GM23338 (cell line): ENCODE results near the gene MARCHF3. TPM values are rescaled to one million over a fixed set of nuclear protein-coding genes. Genes with fewer than 3 reads are reported as not detected.

Experiments used
- ATAC-seq: fragments of 200-7000 bp; cut with Tn5 transposase; 3 replicates; pipeline ENCODE4 v1.9.1; 2020
- DNase-seq: peaks from one replicate; pipeline ENCODE4 v3.0.0-alpha.2; 2015; ENCODE audit warnings: low spot score
- H2AFZ ChIP-seq: fragments of 200-600 bp; sonication (generic); 2 replicates; pipeline ENCODE4 v1.8.0; 2016; ENCODE audit warnings: antibody characterized with exemption, mild to moderate bottlenecking, moderate library complexity
- H3F3A ChIP-seq: fragments of 200-600 bp; sonication (generic); replicated peaks from 2 replicates; pipeline ENCODE4 v1.8.0; 2017; ENCODE audit warnings: antibody characterized with exemption, mixed run types, low read depth
- H3K27ac ChIP-seq: fragments of 200-600 bp; sonication (generic); 2 replicates; pipeline ENCODE4 v1.6.1; 2016; ENCODE audit warnings: low read depth
- H3K27me3 ChIP-seq: fragments of 200-600 bp; sonication (generic); 2 replicates; pipeline ENCODE4 v1.8.0; 2016; ENCODE audit warnings: mild to moderate bottlenecking, mixed run types, moderate library complexity; ENCODE audit not compliant: insufficient read depth
- H3K36me3 ChIP-seq: fragments of 200-600 bp; sonication (generic); 2 replicates; pipeline ENCODE4 v1.8.0; 2016; ENCODE audit warnings: mild to moderate bottlenecking; ENCODE audit not compliant: insufficient read depth
- H3K4me1 ChIP-seq: fragments of 200-600 bp; sonication (generic); 2 replicates; pipeline ENCODE4 v1.8.0; 2016; ENCODE audit warnings: mild to moderate bottlenecking, moderate library complexity; ENCODE audit not compliant: insufficient read depth
- H3K4me2 ChIP-seq: fragments of 200-600 bp; sonication (generic); 2 replicates; pipeline ENCODE4 v1.7.1; 2017; ENCODE audit warnings: mixed run types
- H3K4me3 ChIP-seq: fragments of 200-600 bp; sonication (generic); 2 replicates; pipeline ENCODE4 v1.6.1; 2016; ENCODE audit warnings: mixed run types
- H3K79me2 ChIP-seq: fragments of 200-600 bp; sonication (generic); replicated peaks from 2 replicates; pipeline ENCODE4 v1.8.0; 2017; ENCODE audit warnings: mild to moderate bottlenecking; ENCODE audit not compliant: insufficient read depth
- H3K9me2 ChIP-seq: fragments of 200-600 bp; sonication (generic); 2 replicates; pipeline ENCODE4 v1.8.0; 2017; ENCODE audit not compliant: insufficient read depth
- H4K20me1 ChIP-seq: fragments of 200-600 bp; sonication (generic); replicated peaks from 2 replicates; pipeline ENCODE4 v1.8.0; 2017; ENCODE audit warnings: mild to moderate bottlenecking; ENCODE audit not compliant: insufficient read depth
- H3K27ac Mint-ChIP-seq: 2 replicates; pipeline ENCODE4 v1.8.0; 2020; ENCODE audit warnings: inconsistent platforms, mild to moderate bottlenecking, moderate library complexity, mixed read lengths
- H3K27me3 Mint-ChIP-seq: 3 replicates; pipeline ENCODE4 v1.8.0; 2022; ENCODE audit warnings: low read depth, mild to moderate bottlenecking, moderate library complexity, mixed read lengths, inconsistent platforms; ENCODE audit not compliant: insufficient read depth, poor library complexity
- H3K36me3 Mint-ChIP-seq: 3 replicates; pipeline ENCODE4 v1.8.0; 2021; ENCODE audit warnings: low read depth, mild to moderate bottlenecking, inconsistent platforms, moderate library complexity, mixed read lengths
- H3K4me1 Mint-ChIP-seq: 3 replicates; pipeline ENCODE4 v1.8.0; 2020; ENCODE audit warnings: mild to moderate bottlenecking, inconsistent platforms, mixed read lengths
- H3K4me3 Mint-ChIP-seq: 3 replicates; pipeline ENCODE4 v1.8.0; 2021; ENCODE audit warnings: moderate library complexity, mild to moderate bottlenecking, inconsistent platforms, mixed read lengths
- H3K9me3 Mint-ChIP-seq: 3 replicates; pipeline ENCODE4 v1.8.0; 2020; ENCODE audit warnings: moderate library complexity, mild to moderate bottlenecking, inconsistent platforms, mixed read lengths
- CREB1 ChIP-seq: fragments of 250-450 bp; sonication (Bioruptor Pico); IDR thresholded peaks from 2 replicates; pipeline ENCODE4 v1.5.0; 2020; ENCODE audit warnings: low read depth, mild to moderate bottlenecking, moderate library complexity
- EZH2 ChIP-seq: fragments of 200-600 bp; sonication (generic); IDR thresholded peaks from one replicate; pipeline ENCODE4 v1.8.0; 2017; ENCODE audit warnings: antibody characterized with exemption, mild to moderate bottlenecking, low read depth; ENCODE audit not compliant: unreplicated experiment
- EZH2phosphoT487 ChIP-seq: fragments of 200-600 bp; sonication (generic); IDR thresholded peaks from one replicate; pipeline ENCODE4 v1.8.1; 2018; ENCODE audit warnings: antibody characterized with exemption; ENCODE audit not compliant: unreplicated experiment
- JUNB ChIP-seq: IDR thresholded peaks from one replicate; pipeline ENCODE4 v1.6.1; 2016; ENCODE audit warnings: antibody characterized with exemption; ENCODE audit not compliant: unreplicated experiment
- NANOG ChIP-seq: IDR thresholded peaks from 2 replicates; pipeline ENCODE4 v1.6.1; 2016; ENCODE audit warnings: antibody characterized with exemption, borderline replicate concordance
- POLR2AphosphoS5 ChIP-seq: IDR thresholded peaks from 2 replicates; pipeline ENCODE4 v1.6.1; 2016; ENCODE audit warnings: antibody characterized with exemption, low read depth
- STAT1 ChIP-seq: IDR thresholded peaks from one replicate; pipeline ENCODE4 v1.6.1; 2016; ENCODE audit warnings: antibody characterized with exemption; ENCODE audit not compliant: unreplicated experiment
- ZNF114 ChIP-seq: fragments of 250-450 bp; sonication (Bioruptor Pico); IDR thresholded peaks from 2 replicates; pipeline ENCODE4 v1.5.0; 2020; ENCODE audit warnings: mild to moderate bottlenecking, moderate library complexity
- ZNF331 ChIP-seq: fragments of 250-450 bp; sonication (Bioruptor Pico); IDR thresholded peaks from 2 replicates; pipeline ENCODE4 v1.5.0; 2020; ENCODE audit warnings: low read depth, mild to moderate bottlenecking, moderate library complexity
- polyA plus RNA-seq: library from polyadenylated mRNA; unstranded; fragments of >200 nt; fragmentation: Nextera tagmentation; extraction: Ambion mirVana; gene quantifications from 2 replicates; pipeline ENCODE4 v1.2.1, GENCODE V29; 2016
- total RNA-seq: library from RNA; depleted of rRNA; stranded (reverse); fragments of >200 nt; shearing (Covaris generic); gene quantifications from 2 replicates; pipeline ENCODE4 v1.2.3, GENCODE V29; 2014
- TF ChIP-seq, protein P1 (sequence below), 2 experiments: fragments of 200-600 bp in 1 of 2; sonication (generic) in 1 of 2; conservative IDR thresholded peaks; 2 replicates each; pipeline versions ENCODE4 v1.5.1 to v1.6.1; 2016 to 2017; ENCODE audit warnings: antibody characterized with exemption in 2 of 2, low read depth in 2 of 2, mild to moderate bottlenecking in 2 of 2, moderate library complexity in 1 of 2
- TF ChIP-seq, protein P2 (sequence below): fragments of 250-450 bp; sonication (Bioruptor Pico); IDR thresholded peaks from 2 replicates; pipeline ENCODE4 v1.5.0; 2020; ENCODE audit warnings: mild to moderate bottlenecking, moderate library complexity
- TF ChIP-seq, protein P3 (sequence below): IDR thresholded peaks from 2 replicates; pipeline ENCODE4 v1.6.1; 2016; ENCODE audit warnings: antibody characterized with exemption
- TF ChIP-seq, protein P4 (sequence below): IDR thresholded peaks from one replicate; pipeline ENCODE4 v1.6.1; 2018; ENCODE audit warnings: antibody characterized with exemption; ENCODE audit not compliant: unreplicated experiment

MARCHF3 gene
- total and polyA plus RNA-seq, 2 experiments from 2014 or later, result 7.0 to 12.7 TPM

DNA sequence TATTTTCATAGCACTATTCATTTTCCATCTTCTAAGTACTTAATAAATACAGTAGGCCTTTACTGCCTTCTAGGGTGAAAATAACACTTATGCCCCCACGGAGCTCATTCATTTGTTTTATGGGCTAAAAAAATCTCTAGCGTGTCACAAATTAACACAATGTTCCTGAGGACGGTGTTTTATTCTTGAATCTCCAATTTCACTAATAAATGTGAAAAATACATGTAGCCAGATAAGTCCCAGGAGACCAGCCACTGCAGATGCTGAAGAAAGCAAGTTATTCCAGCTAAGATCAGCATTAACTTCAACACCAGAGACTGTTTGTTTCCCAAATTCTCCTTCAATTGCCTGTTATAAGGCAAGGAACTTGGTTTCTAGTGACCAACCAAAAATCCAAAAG lies 102.3 kb downstream of the MARCHF3 start:
- no peak overlapping the region for H3K27ac ChIP-seq
- H3K4me1 Mint-ChIP-seq, result peaks cover 21% of the 10 kb centered on the region
- H2AFZ ChIP-seq, result no peak overlapping the region
- 0 out of 2 replicates have a peak, but pooled peaks cover 3% of the 10 kb centered on the region for H3K36me3 ChIP-seq
- H3K27ac Mint-ChIP-seq, result no peak overlapping the region
- no peaks in the 10 kb centered on the region for H3K9me3 Mint-ChIP-seq
- H3K4me3 Mint-ChIP-seq, result no peak overlapping the region
- H3K4me1 ChIP-seq, result peaks cover 25% of the 10 kb centered on the region
- no peaks in the 10 kb centered on the region for H3K27me3 ChIP-seq
- H3K9me2 ChIP-seq, result peaks cover 6% of the 10 kb centered on the region; the same call in 1 of the 2 replicates
- DNase-seq (no peak), ATAC-seq (no peak)
- no peak overlapping the region for H3K4me3 ChIP-seq
- TF ChIP-seq, protein P1, sequence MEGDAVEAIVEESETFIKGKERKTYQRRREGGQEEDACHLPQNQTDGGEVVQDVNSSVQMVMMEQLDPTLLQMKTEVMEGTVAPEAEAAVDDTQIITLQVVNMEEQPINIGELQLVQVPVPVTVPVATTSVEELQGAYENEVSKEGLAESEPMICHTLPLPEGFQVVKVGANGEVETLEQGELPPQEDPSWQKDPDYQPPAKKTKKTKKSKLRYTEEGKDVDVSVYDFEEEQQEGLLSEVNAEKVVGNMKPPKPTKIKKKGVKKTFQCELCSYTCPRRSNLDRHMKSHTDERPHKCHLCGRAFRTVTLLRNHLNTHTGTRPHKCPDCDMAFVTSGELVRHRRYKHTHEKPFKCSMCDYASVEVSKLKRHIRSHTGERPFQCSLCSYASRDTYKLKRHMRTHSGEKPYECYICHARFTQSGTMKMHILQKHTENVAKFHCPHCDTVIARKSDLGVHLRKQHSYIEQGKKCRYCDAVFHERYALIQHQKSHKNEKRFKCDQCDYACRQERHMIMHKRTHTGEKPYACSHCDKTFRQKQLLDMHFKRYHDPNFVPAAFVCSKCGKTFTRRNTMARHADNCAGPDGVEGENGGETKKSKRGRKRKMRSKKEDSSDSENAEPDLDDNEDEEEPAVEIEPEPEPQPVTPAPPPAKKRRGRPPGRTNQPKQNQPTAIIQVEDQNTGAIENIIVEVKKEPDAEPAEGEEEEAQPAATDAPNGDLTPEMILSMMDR (conservative IDR thresholded peaks at IDR 0.05; ENCODE audit: low read depth in 2 of 2), result no peak
- TF ChIP-seq EZH2, result no peak
- TF ChIP-seq, protein P2, sequence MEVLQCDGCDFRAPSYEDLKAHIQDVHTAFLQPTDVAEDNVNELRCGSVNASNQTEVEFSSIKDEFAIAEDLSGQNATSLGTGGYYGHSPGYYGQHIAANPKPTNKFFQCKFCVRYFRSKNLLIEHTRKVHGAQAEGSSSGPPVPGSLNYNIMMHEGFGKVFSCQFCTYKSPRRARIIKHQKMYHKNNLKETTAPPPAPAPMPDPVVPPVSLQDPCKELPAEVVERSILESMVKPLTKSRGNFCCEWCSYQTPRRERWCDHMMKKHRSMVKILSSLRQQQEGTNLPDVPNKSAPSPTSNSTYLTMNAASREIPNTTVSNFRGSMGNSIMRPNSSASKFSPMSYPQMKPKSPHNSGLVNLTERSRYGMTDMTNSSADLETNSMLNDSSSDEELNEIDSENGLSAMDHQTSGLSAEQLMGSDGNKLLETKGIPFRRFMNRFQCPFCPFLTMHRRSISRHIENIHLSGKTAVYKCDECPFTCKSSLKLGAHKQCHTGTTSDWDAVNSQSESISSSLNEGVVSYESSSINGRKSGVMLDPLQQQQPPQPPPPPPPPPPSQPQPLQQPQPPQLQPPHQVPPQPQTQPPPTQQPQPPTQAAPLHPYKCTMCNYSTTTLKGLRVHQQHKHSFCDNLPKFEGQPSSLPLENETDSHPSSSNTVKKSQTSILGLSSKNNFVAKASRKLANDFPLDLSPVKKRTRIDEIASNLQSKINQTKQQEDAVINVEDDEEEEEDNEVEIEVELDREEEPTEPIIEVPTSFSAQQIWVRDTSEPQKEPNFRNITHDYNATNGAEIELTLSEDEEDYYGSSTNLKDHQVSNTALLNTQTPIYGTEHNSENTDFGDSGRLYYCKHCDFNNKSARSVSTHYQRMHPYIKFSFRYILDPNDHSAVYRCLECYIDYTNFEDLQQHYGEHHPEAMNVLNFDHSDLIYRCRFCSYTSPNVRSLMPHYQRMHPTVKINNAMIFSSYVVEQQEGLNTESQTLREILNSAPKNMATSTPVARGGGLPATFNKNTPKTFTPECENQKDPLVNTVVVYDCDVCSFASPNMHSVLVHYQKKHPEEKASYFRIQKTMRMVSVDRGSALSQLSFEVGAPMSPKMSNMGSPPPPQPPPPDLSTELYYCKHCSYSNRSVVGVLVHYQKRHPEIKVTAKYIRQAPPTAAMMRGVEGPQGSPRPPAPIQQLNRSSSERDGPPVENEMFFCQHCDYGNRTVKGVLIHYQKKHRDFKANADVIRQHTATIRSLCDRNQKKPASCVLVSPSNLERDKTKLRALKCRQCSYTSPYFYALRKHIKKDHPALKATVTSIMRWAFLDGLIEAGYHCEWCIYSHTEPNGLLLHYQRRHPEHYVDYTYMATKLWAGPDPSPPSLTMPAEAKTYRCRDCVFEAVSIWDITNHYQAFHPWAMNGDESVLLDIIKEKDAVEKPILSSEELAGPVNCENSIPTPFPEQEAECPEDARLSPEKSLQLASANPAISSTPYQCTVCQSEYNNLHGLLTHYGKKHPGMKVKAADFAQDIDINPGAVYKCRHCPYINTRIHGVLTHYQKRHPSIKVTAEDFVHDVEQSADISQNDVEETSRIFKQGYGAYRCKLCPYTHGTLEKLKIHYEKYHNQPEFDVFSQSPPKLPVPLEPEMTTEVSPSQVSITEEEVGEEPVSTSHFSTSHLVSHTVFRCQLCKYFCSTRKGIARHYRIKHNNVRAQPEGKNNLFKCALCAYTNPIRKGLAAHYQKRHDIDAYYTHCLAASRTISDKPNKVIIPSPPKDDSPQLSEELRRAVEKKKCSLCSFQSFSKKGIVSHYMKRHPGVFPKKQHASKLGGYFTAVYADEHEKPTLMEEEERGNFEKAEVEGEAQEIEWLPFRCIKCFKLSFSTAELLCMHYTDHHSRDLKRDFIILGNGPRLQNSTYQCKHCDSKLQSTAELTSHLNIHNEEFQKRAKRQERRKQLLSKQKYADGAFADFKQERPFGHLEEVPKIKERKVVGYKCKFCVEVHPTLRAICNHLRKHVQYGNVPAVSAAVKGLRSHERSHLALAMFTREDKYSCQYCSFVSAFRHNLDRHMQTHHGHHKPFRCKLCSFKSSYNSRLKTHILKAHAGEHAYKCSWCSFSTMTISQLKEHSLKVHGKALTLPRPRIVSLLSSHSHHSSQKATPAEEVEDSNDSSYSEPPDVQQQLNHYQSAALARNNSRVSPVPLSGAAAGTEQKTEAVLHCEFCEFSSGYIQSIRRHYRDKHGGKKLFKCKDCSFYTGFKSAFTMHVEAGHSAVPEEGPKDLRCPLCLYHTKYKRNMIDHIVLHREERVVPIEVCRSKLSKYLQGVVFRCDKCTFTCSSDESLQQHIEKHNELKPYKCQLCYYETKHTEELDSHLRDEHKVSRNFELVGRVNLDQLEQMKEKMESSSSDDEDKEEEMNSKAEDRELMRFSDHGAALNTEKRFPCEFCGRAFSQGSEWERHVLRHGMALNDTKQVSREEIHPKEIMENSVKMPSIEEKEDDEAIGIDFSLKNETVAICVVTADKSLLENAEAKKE (CRISPR knock-in tag), result no peak
- TF ChIP-seq CREB1 (CRISPR knock-in tag), result no peak
- TF ChIP-seq, protein P3, sequence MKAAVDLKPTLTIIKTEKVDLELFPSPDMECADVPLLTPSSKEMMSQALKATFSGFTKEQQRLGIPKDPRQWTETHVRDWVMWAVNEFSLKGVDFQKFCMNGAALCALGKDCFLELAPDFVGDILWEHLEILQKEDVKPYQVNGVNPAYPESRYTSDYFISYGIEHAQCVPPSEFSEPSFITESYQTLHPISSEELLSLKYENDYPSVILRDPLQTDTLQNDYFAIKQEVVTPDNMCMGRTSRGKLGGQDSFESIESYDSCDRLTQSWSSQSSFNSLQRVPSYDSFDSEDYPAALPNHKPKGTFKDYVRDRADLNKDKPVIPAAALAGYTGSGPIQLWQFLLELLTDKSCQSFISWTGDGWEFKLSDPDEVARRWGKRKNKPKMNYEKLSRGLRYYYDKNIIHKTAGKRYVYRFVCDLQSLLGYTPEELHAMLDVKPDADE, result no peak
- TF ChIP-seq, protein P4, sequence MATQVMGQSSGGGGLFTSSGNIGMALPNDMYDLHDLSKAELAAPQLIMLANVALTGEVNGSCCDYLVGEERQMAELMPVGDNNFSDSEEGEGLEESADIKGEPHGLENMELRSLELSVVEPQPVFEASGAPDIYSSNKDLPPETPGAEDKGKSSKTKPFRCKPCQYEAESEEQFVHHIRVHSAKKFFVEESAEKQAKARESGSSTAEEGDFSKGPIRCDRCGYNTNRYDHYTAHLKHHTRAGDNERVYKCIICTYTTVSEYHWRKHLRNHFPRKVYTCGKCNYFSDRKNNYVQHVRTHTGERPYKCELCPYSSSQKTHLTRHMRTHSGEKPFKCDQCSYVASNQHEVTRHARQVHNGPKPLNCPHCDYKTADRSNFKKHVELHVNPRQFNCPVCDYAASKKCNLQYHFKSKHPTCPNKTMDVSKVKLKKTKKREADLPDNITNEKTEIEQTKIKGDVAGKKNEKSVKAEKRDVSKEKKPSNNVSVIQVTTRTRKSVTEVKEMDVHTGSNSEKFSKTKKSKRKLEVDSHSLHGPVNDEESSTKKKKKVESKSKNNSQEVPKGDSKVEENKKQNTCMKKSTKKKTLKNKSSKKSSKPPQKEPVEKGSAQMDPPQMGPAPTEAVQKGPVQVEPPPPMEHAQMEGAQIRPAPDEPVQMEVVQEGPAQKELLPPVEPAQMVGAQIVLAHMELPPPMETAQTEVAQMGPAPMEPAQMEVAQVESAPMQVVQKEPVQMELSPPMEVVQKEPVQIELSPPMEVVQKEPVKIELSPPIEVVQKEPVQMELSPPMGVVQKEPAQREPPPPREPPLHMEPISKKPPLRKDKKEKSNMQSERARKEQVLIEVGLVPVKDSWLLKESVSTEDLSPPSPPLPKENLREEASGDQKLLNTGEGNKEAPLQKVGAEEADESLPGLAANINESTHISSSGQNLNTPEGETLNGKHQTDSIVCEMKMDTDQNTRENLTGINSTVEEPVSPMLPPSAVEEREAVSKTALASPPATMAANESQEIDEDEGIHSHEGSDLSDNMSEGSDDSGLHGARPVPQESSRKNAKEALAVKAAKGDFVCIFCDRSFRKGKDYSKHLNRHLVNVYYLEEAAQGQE, result no peak
- TF ChIP-seq ZNF114 (CRISPR knock-in tag), result no peak
- TF ChIP-seq STAT1, result no peak
- no peak for TF ChIP-seq ZNF331 (CRISPR knock-in tag)
- no peak for TF ChIP-seq EZH2phosphoT487
- no peak for TF ChIP-seq NANOG
- no peak for TF ChIP-seq POLR2AphosphoS5
- no peak for TF ChIP-seq JUNB
- no peaks in the 10 kb centered on the region for H3K36me3 Mint-ChIP-seq
- no peaks in the 10 kb centered on the region for H4K20me1 ChIP-seq
- H3K27me3 Mint-ChIP-seq, result peaks cover 2% of the 10 kb centered on the region
- 0 out of 2 replicates have a peak, but pooled peaks cover 6% of the 10 kb centered on the region for H3K79me2 ChIP-seq
- H3F3A ChIP-seq, result no peaks in the 10 kb centered on the region
- H3K4me2 ChIP-seq, result no peak overlapping the region
